GM21423 (cell line): ENCODE data around the gene LRRC28.
A peak's percentile ranks its signal among the peaks of the same experiment; 100 is the strongest.
"Not testable (repeated sequence)": the region's sequence is repeated elsewhere in the genome, so short reads cannot be mapped to it uniquely, and the experiment has no call there.

Experiments used
- ATAC-seq: cut with Tn5 transposase; IDR thresholded peaks from one replicate; pipeline ENCODE4 v1.9.1; 2021; ENCODE audit warnings: mild to moderate bottlenecking, moderate library complexity; ENCODE audit not compliant: unreplicated experiment

The LRRC28 gene

GRCh38 chr15:99250857-99251841, at the start of gene LRRC28:
Gene LRRC28 (plus strand): TSS chr15:99251481. CDS start chr15:99255958, 4,477 bp downstream.
- ATAC-seq, result peak; percentile 94

GRCh38 chr15:99202176-99202552, 49.1 kb upstream of the LRRC28 start:
- no peak for ATAC-seq

GRCh38 chr15:99207672-99208071, 43.6 kb upstream of the LRRC28 start:
- ATAC-seq, result no peak

GRCh38 chr15:99209326-99209725, 42.0 kb upstream of the LRRC28 start:
- no peak for ATAC-seq

- ATAC-seq, result no peak
These were observed 40.9 kb upstream of the LRRC28 start for GRCh38 chr15:99210334-99210733.

- no peak for ATAC-seq
These were observed 39.4 kb upstream of the LRRC28 start for GRCh38 chr15:99211926-99212325.

- ATAC-seq, result no peak
These were observed 38.9 kb upstream of the LRRC28 start for GRCh38 chr15:99212406-99212805.

- ATAC-seq, result peak; percentile 83
These were observed 38.0 kb upstream of the LRRC28 start for GRCh38 chr15:99213187-99213811.

GRCh38 chr15:99224372-99225214, 26.7 kb upstream of the LRRC28 start:
- no peak for ATAC-seq

GRCh38 chr15:99226802-99227201, 24.5 kb upstream of the LRRC28 start:
- ATAC-seq, result no peak

GRCh38 chr15:99228120-99228770, 23.0 kb upstream of the LRRC28 start:
- ATAC-seq, result no peak

GRCh38 chr15:99230867-99231266, 20.4 kb upstream of the LRRC28 start:
- no peak for ATAC-seq

- ATAC-seq, result no peak
These were observed 18.5 kb upstream of the LRRC28 start for GRCh38 chr15:99232740-99233139.

GRCh38 chr15:99234160-99234559, 17.1 kb upstream of the LRRC28 start:
- ATAC-seq, result not testable (repeated sequence)

- ATAC-seq, result no peak
These were observed 12.4 kb upstream of the LRRC28 start for GRCh38 chr15:99238849-99239248.

GRCh38 chr15:99239545-99240198, 11.6 kb upstream of the LRRC28 start:
- peak; percentile 92 for ATAC-seq

- ATAC-seq, result no peak
These were observed 9.5 kb upstream of the LRRC28 start for GRCh38 chr15:99241752-99242151.

GRCh38 chr15:99244306-99244705, 7.0 kb upstream of the LRRC28 start:
- ATAC-seq, result no peak

- ATAC-seq, result no peak
These were observed 4.2 kb upstream of the LRRC28 start for GRCh38 chr15:99247062-99247461.
